HCT116 (cell line): ENCODE results near the gene PPP1R14C.

Experiments used
- ELF1 ChIP-seq: IDR thresholded peaks from 2 replicates; pipeline ENCODE4 v1.6.1; 2012; ENCODE audit warnings: low read depth, borderline replicate concordance
- POLR2A ChIP-seq: IDR thresholded peaks from 2 replicates; pipeline ENCODE4 v1.7.0; 2011; ENCODE audit warnings: borderline replicate concordance; ENCODE audit not compliant: insufficient read depth, insufficient read length; ENCODE audit errors: extremely low read depth
- POLR2AphosphoS5 ChIP-seq: IDR thresholded peaks from 2 replicates; pipeline ENCODE4 v1.6.1; 2011; ENCODE audit warnings: mild to moderate bottlenecking, low read depth, low read length, moderate library complexity
- TF ChIP-seq, protein P1 (sequence below): IDR thresholded peaks from 2 replicates; pipeline ENCODE4 v1.6.1; 2012

DNA sequence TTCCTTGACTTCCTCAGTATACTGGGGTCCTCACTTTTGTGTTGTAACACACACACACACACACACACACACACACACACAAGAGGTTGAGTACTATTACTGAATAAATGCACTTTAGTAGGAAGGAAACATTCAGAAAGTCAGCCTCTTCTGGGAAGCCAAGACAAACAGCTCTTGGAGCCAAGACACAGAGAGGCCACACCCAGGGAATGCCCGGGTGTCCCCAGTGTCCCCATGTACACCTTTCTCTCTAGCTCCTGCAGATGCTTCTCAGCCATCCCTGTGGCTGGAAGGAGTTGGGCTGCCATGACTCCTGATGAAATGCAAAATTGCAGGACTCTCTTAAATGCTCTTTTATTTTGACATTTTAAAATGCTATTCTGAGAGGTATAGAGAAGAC is 70.5 kb downstream of the PPP1R14C start:
- TF ChIP-seq POLR2AphosphoS5 (no peak), ELF1 (no peak), POLR2A (no peak)
- TF ChIP-seq, protein P1, sequence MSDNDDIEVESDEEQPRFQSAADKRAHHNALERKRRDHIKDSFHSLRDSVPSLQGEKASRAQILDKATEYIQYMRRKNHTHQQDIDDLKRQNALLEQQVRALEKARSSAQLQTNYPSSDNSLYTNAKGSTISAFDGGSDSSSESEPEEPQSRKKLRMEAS = no peak
